ENCODE measurements around the gene H2BW2.

GRCh38 chrX:104084534-104085277 lies 45.0 kb downstream of the H2BW2 start:
- TF ChIP-seq MED1 (CRISPR knock-in tag; IDR thresholded peaks at IDR 0.05; ENCODE audit: borderline replicate concordance) = no peak
- no peak for TF ChIP-seq EZH2 (IDR thresholded peaks at IDR 0.05; ENCODE audit: borderline replicate concordance, low read depth, low read length)
- TF ChIP-seq SMC3 (conservative IDR thresholded peaks at IDR 0.05; ENCODE audit: insufficient read depth, low read depth, low read length) = no peak
- TF ChIP-seq CTCF (IDR thresholded peaks at IDR 0.05 in 2 of 3, conservative IDR thresholded peaks at IDR 0.05 in 1 of 3; ENCODE audit: insufficient read depth in 2 of 3, low read depth in 1 of 3, low read length in 3 of 3) = no peak
- no peak for TF ChIP-seq E2F1 (CRISPR knock-in tag; IDR thresholded peaks at IDR 0.05)
- TF ChIP-seq SMARCC2 (IDR thresholded peaks at IDR 0.05; ENCODE audit: low read depth) = no peak
- TF ChIP-seq NONO (IDR thresholded peaks at IDR 0.05; ENCODE audit: low read depth in 2 of 2, low read length in 1 of 2) = no peak
- TF ChIP-seq POLR2A (conservative IDR thresholded peaks at IDR 0.05) = no peak

All from K562 (cell line).